Inflammatory macrophage treated with lipopolysaccharide for 4 hours (primary cell): ENCODE measurements around the gene XPC.

Experiments
- DNase-seq: peaks from one replicate; pipeline ENCODE4 v3.0.0-alpha.2; 2020

XPC gene

GRCh38 chr3:14169871-14170270 lies 8.5 kb downstream of the XPC start:
- no peak for DNase-seq

- peak; percentile 52 for DNase-seq
These were observed 9.0 kb downstream of the XPC start for GRCh38 chr3:14169435-14169834.

- DNase-seq: peak; percentile 42
These were observed 11.4 kb downstream of the XPC start for GRCh38 chr3:14166877-14167603.

- peak; percentile 39 for DNase-seq
These were observed 16.2 kb downstream of the XPC start for GRCh38 chr3:14162178-14162577.

- DNase-seq: no peak
These were observed 17.1 kb downstream of the XPC start for GRCh38 chr3:14161282-14161681.

GRCh38 chr3:14159426-14159825 lies 19.0 kb downstream of the XPC start:
- no peak for DNase-seq

GRCh38 chr3:14158370-14158769 lies 20.0 kb downstream of the XPC start:
- DNase-seq: no peak

GRCh38 chr3:14157951-14158350 lies 20.4 kb downstream of the XPC start:
- no peak for DNase-seq

GRCh38 chr3:14156843-14157561 lies 21.4 kb downstream of the XPC start:
- DNase-seq: no peak

GRCh38 chr3:14156201-14156600 lies 22.2 kb downstream of the XPC start:
- no peak for DNase-seq

GRCh38 chr3:14154895-14155440 lies 23.4 kb downstream of the XPC start:
- DNase-seq: peak; percentile 62

GRCh38 chr3:14154276-14154675 lies 24.1 kb downstream of the XPC start:
- DNase-seq: peak; percentile 58

- no peak for DNase-seq
These were observed 24.7 kb downstream of the XPC start for GRCh38 chr3:14153663-14154062.

- no peak for DNase-seq
These were observed 25.4 kb downstream of the XPC start for GRCh38 chr3:14152963-14153355.

GRCh38 chr3:14152233-14152962 lies 26.0 kb downstream of the XPC start:
- DNase-seq: no peak

GRCh38 chr3:14151471-14152083 lies 26.8 kb downstream of the XPC start:
- DNase-seq: no peak

- DNase-seq: no peak
These were observed 27.7 kb downstream of the XPC start for GRCh38 chr3:14150491-14151230.

- no peak for DNase-seq
These were observed 28.3 kb downstream of the XPC start for GRCh38 chr3:14150078-14150477.

GRCh38 chr3:14148041-14148985 lies 30.1 kb downstream of the XPC start:
- no peak for DNase-seq

GRCh38 chr3:14147617-14148016 lies 30.8 kb downstream of the XPC start:
- peak; percentile 26 for DNase-seq

- peak; percentile 49 for DNase-seq
These were observed 31.4 kb downstream of the XPC start for GRCh38 chr3:14147066-14147435.
